HepG2 (cell line): ENCODE measurements around the gene UBE2S. TPM values are rescaled to one million over a fixed set of nuclear protein-coding genes. Genes with fewer than 3 reads are reported as not detected.

Source experiments
- BCL6 ChIP-seq: IDR thresholded peaks from 2 replicates; pipeline ENCODE4 v1.6.1; 2016; ENCODE audit warnings: missing genetic modification reagents, missing compliant biosample characterization
- CC2D1A ChIP-seq: sonication (generic); formaldehyde crosslinking; IDR thresholded peaks from 2 replicates; pipeline ENCODE4 v1.8.1; 2023; ENCODE audit warnings: mild to moderate bottlenecking, missing genetic modification reagents
- HOXA3 ChIP-seq: sonication (generic); formaldehyde crosslinking; IDR thresholded peaks from 2 replicates; pipeline ENCODE4 v1.5.0; 2020; ENCODE audit warnings: missing genetic modification reagents
- KLF16 ChIP-seq, 2 experiments: sonication (generic) in 1 of 2; formaldehyde crosslinking in 1 of 2; IDR thresholded peaks; 2 replicates each; pipeline versions ENCODE4 v1.6.1 to v1.8.0; 2016 to 2023; ENCODE audit warnings: missing genetic modification reagents in 2 of 2, missing compliant biosample characterization in 1 of 2
- NFE2 ChIP-seq: sonication (generic); formaldehyde crosslinking; IDR thresholded peaks from 2 replicates; pipeline ENCODE4 v1.4.0; 2020; ENCODE audit warnings: missing genetic modification reagents
- NKX3-1 ChIP-seq: sonication (generic); formaldehyde crosslinking; IDR thresholded peaks from 2 replicates; pipeline ENCODE4 v1.5.0; 2020; ENCODE audit warnings: missing genetic modification reagents
- RBAK ChIP-seq: sonication (generic); formaldehyde crosslinking; IDR thresholded peaks from 2 replicates; pipeline ENCODE4 v1.5.1; 2020; ENCODE audit warnings: mild to moderate bottlenecking, missing genetic modification reagents
- RCOR2 ChIP-seq: IDR thresholded peaks from 2 replicates; pipeline ENCODE4 v1.6.1; 2016; ENCODE audit warnings: missing biosample characterization, missing genetic modification reagents
- SP5 ChIP-seq: IDR thresholded peaks from 2 replicates; pipeline ENCODE4 v1.6.1; 2016; ENCODE audit warnings: low read depth, borderline replicate concordance
- SRY ChIP-seq: sonication (generic); formaldehyde crosslinking; IDR thresholded peaks from 2 replicates; pipeline ENCODE4 v1.8.0; 2022; ENCODE audit warnings: mild to moderate bottlenecking, missing genetic modification reagents
- TBL1XR1 ChIP-seq: fragments of 150-350 bp; IDR thresholded peaks from 2 replicates; pipeline ENCODE4 v1.6.1; 2014; ENCODE audit warnings: borderline replicate concordance, low read length; ENCODE audit not compliant: partially characterized antibody
- ZFP91 ChIP-seq: sonication (generic); formaldehyde crosslinking; IDR thresholded peaks from 2 replicates; pipeline ENCODE4 v1.9.0; 2022; ENCODE audit warnings: missing genetic modification reagents, mild to moderate bottlenecking, borderline replicate concordance
- ZNF160 ChIP-seq: sonication (generic); formaldehyde crosslinking; IDR thresholded peaks from 2 replicates; pipeline ENCODE4 v1.8.0; 2022; ENCODE audit warnings: mild to moderate bottlenecking, inconsistent platforms, missing genetic modification reagents
- ZNF350 ChIP-seq: sonication (generic); formaldehyde crosslinking; IDR thresholded peaks from 2 replicates; pipeline ENCODE4 v1.4.0; 2020; ENCODE audit warnings: mild to moderate bottlenecking, low read depth, missing genetic modification reagents, borderline replicate concordance
- ZNF431 ChIP-seq: sonication (generic); formaldehyde crosslinking; IDR thresholded peaks from 2 replicates; pipeline ENCODE4 v1.9.0; 2022; ENCODE audit warnings: missing genetic modification reagents, low read depth, mild to moderate bottlenecking, borderline replicate concordance
- ZNF766 ChIP-seq: sonication (generic); formaldehyde crosslinking; IDR thresholded peaks from 2 replicates; pipeline ENCODE4 v1.5.0; 2020; ENCODE audit warnings: missing genetic modification reagents, borderline replicate concordance
- ZNF841 ChIP-seq: sonication (generic); formaldehyde crosslinking; IDR thresholded peaks from 2 replicates; pipeline ENCODE4 v1.8.1; 2023; ENCODE audit warnings: missing genetic modification reagents, borderline replicate concordance
- ZNF879 ChIP-seq: sonication (generic); formaldehyde crosslinking; IDR thresholded peaks from 2 replicates; pipeline ENCODE4 v1.8.1; 2023; ENCODE audit warnings: missing genetic modification reagents
- polyA plus RNA-seq, 8 experiments: library from polyadenylated mRNA; depleted of rRNA in 3 of 8; stranded (reverse) in 7 of 8; unstranded in 1 of 8; fragments of >200 nt; fragmentation: Illumina TruSeq in 4 of 8; extraction: Trizol in 4 of 8; gene quantifications; 2 replicates each; pipeline versions ENCODE4 v1.2.1 to v1.2.3, GENCODE V29; 2011 to 2016; ENCODE audit warnings: low read depth in 4 of 8, missing spikeins in 1 of 8, mixed read lengths in 1 of 8; ENCODE audit not compliant: insufficient read depth in 1 of 8
- total RNA-seq, 5 experiments: library from RNA; depleted of rRNA; stranded (reverse); fragments of >200 nt; fragmentation: Illumina TruSeq; extraction: Trizol; gene quantifications; 2 replicates each; pipeline ENCODE4 v1.2.3, GENCODE V29; 2016; ENCODE audit warnings: low read depth in 1 of 5
- TF ChIP-seq, protein P1 (sequence below), 2 experiments: fragments of 450-650 bp in 1 of 2; sonication (generic) in 1 of 2; formaldehyde crosslinking in 1 of 2; IDR thresholded peaks; 2 replicates each; pipeline versions ENCODE4 v1.6.1 to v1.8.0; 2016 to 2022; ENCODE audit warnings: antibody characterized with exemption in 1 of 2, mild to moderate bottlenecking in 1 of 2, missing genetic modification reagents in 1 of 2
- TF ChIP-seq, protein P2 (sequence below): sonication (generic); formaldehyde crosslinking; conservative IDR thresholded peaks from 2 replicates; pipeline ENCODE4 v1.4.0; 2020; ENCODE audit warnings: missing genetic modification reagents

Gene UBE2S
- total and polyA plus RNA-seq, 2 of the 13 experiments (the other 11 are each of a cell fraction or from before 2014, with no cell fraction given): 32.2 to 39.3 TPM

DNA sequence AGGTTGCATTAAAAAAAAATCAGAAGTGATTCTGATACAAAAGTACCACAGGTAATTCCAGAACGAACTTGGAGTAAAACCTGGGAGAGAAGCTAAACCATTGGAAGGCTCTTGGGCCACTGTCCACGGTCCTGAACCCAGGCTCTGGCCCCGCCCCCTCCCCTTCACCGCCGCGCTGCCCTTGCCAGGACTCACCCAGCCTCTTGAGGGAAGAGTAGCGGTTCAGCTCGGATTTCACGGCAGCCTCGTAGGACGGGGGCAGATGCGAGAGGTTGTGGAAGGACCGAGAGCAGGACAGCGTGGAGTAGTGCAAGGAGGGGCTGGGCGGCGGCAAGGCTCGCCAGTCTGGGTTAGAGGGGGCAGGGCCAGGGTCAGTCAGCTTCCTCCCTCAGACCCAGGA lies 29.8 kb upstream of the UBE2S start (continued):
- TF ChIP-seq, protein P1, sequence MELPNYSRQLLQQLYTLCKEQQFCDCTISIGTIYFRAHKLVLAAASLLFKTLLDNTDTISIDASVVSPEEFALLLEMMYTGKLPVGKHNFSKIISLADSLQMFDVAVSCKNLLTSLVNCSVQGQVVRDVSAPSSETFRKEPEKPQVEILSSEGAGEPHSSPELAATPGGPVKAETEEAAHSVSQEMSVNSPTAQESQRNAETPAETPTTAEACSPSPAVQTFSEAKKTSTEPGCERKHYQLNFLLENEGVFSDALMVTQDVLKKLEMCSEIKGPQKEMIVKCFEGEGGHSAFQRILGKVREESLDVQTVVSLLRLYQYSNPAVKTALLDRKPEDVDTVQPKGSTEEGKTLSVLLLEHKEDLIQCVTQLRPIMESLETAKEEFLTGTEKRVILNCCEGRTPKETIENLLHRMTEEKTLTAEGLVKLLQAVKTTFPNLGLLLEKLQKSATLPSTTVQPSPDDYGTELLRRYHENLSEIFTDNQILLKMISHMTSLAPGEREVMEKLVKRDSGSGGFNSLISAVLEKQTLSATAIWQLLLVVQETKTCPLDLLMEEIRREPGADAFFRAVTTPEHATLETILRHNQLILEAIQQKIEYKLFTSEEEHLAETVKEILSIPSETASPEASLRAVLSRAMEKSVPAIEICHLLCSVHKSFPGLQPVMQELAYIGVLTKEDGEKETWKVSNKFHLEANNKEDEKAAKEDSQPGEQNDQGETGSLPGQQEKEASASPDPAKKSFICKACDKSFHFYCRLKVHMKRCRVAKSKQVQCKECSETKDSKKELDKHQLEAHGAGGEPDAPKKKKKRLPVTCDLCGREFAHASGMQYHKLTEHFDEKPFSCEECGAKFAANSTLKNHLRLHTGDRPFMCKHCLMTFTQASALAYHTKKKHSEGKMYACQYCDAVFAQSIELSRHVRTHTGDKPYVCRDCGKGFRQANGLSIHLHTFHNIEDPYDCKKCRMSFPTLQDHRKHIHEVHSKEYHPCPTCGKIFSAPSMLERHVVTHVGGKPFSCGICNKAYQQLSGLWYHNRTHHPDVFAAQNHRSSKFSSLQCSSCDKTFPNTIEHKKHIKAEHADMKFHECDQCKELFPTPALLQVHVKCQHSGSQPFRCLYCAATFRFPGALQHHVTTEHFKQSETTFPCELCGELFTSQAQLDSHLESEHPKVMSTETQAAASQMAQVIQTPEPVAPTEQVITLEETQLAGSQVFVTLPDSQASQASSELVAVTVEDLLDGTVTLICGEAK (IDR thresholded peaks at IDR 0.05): no peak
- TF ChIP-seq, protein P1 (CRISPR knock-in tag; IDR thresholded peaks at IDR 0.05): peak; percentile 32; the same call in 1 of the 2 replicates
- TF ChIP-seq RBAK (CRISPR knock-in tag): no peak
- TF ChIP-seq ZNF879 (CRISPR knock-in tag): no peak
- TF ChIP-seq KLF16 (CRISPR knock-in tag; IDR thresholded peaks at IDR 0.05): peak in 1 of 2 experiments; percentile 89; a peak in 2 of 4 replicates
- TF ChIP-seq ZNF160 (CRISPR knock-in tag): no peak
- TF ChIP-seq CC2D1A (CRISPR knock-in tag): no peak
- peak; percentile 43; the same call in 1 of the 2 replicates for TF ChIP-seq HOXA3 (CRISPR knock-in tag)
- no peak for TF ChIP-seq ZNF431 (CRISPR knock-in tag)
- TF ChIP-seq RCOR2 (CRISPR knock-in tag): no peak
- TF ChIP-seq TBL1XR1: no peak
- TF ChIP-seq ZNF350: no peak
- TF ChIP-seq SP5: peak; percentile 62
- peak; percentile 88; the same call in 1 of the 2 replicates for TF ChIP-seq SRY (CRISPR knock-in tag)
- no peak for TF ChIP-seq ZNF841 (CRISPR knock-in tag)
- TF ChIP-seq NKX3-1: peak; percentile 54; the same call in 1 of the 2 replicates
- TF ChIP-seq NFE2 (CRISPR knock-in tag): no peak
- peak; percentile 36; the same call in 1 of the 2 replicates for TF ChIP-seq BCL6 (CRISPR knock-in tag)
- TF ChIP-seq, protein P2, sequence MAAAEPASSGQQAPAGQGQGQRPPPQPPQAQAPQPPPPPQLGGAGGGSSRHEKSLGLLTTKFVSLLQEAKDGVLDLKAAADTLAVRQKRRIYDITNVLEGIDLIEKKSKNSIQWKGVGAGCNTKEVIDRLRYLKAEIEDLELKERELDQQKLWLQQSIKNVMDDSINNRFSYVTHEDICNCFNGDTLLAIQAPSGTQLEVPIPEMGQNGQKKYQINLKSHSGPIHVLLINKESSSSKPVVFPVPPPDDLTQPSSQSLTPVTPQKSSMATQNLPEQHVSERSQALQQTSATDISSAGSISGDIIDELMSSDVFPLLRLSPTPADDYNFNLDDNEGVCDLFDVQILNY: no peak
- 0 out of 2 replicates have a peak, but pooled peaks have one; percentile 36 for TF ChIP-seq ZNF766 (CRISPR knock-in tag)
- peak; percentile 27; the same call in 1 of the 2 replicates for TF ChIP-seq ZFP91 (CRISPR knock-in tag)
